ENCODE results near the gene FHOD1. TPM values are rescaled to one million over a fixed set of nuclear protein-coding genes. Genes with fewer than 3 reads are reported as not detected.

The FHOD1 gene
- total RNA-seq, 1 donor from 2014 or later: 28.7 TPM

DNA sequence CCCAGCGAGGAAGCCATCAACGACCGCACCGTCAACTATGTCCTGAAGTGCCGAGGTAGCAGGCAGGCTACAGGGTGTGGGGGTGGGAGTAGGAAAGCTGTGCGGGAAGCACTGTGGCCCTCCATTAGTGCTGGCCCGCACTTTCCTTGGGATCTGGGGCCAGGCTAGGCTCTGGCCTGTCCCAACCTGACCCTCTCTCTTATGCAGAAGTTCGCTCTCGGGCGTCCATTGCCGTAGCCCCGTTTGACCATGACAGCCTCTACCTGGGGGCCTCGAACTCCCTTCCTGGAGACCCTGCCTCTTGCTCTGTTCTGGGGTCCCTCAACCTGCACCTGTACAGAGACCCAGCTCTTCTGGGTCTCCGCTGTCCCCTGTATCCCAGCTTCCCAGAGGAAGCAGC lies 40.7 kb upstream of the FHOD1 start:
- Mint-ChIP-seq H3K4me1 (no peaks in the 10 kb centered on the region), H3K36me3 (peaks cover 1% of the 10 kb centered on the region), H3K27ac (no peak overlapping the region), H3K9me3 (no peaks in the 10 kb centered on the region), H3K4me3 (no peak overlapping the region), H3K27me3 (ENCODE audit: low read depth) (peaks cover 4% of the 10 kb centered on the region)
- no peak for DNase-seq (ENCODE audit: low spot score in 2 of 2, unreplicated experiment in 2 of 2)
- TF ChIP-seq, protein P1, sequence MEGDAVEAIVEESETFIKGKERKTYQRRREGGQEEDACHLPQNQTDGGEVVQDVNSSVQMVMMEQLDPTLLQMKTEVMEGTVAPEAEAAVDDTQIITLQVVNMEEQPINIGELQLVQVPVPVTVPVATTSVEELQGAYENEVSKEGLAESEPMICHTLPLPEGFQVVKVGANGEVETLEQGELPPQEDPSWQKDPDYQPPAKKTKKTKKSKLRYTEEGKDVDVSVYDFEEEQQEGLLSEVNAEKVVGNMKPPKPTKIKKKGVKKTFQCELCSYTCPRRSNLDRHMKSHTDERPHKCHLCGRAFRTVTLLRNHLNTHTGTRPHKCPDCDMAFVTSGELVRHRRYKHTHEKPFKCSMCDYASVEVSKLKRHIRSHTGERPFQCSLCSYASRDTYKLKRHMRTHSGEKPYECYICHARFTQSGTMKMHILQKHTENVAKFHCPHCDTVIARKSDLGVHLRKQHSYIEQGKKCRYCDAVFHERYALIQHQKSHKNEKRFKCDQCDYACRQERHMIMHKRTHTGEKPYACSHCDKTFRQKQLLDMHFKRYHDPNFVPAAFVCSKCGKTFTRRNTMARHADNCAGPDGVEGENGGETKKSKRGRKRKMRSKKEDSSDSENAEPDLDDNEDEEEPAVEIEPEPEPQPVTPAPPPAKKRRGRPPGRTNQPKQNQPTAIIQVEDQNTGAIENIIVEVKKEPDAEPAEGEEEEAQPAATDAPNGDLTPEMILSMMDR (IDR thresholded peaks at IDR 0.05; ENCODE audit: unreplicated experiment): no peak

DNA sequence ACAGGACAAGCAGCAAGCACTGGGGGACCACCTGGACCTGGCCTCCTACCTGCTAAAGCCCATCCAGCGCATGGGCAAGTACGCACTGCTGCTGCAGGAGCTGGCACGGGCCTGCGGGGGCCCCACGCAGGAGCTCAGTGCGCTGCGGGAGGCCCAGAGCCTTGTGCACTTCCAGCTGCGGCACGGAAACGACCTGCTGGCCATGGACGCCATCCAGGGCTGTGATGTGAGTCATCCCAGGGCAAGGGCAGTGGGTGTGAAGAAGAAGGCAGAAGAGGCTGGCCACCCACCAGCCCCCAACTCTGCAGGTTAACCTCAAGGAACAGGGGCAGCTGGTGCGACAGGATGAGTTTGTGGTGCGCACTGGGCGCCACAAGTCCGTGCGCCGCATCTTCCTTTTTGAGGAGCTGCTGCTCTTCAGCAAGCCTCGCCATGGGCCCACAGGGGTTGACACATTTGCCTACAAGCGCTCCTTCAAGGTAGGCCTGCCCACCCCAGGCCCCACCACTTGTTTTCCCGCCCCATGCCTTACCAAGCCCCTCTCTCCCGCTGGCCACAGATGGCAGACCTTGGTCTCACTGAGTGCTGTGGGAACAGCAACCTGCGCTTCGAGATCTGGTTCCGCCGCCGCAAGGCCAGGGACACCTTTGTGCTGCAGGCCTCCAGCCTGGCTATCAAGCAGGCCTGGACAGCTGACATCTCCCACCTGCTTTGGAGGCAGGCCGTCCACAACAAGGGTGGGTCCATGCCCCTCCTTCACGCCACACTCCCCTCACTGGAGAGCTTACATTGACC lies 39.4 kb upstream of the FHOD1 start:
- H3K9me3 Mint-ChIP-seq: no peaks in the 10 kb centered on the region
- H3K36me3 Mint-ChIP-seq: peaks cover 3% of the 10 kb centered on the region

DNA sequence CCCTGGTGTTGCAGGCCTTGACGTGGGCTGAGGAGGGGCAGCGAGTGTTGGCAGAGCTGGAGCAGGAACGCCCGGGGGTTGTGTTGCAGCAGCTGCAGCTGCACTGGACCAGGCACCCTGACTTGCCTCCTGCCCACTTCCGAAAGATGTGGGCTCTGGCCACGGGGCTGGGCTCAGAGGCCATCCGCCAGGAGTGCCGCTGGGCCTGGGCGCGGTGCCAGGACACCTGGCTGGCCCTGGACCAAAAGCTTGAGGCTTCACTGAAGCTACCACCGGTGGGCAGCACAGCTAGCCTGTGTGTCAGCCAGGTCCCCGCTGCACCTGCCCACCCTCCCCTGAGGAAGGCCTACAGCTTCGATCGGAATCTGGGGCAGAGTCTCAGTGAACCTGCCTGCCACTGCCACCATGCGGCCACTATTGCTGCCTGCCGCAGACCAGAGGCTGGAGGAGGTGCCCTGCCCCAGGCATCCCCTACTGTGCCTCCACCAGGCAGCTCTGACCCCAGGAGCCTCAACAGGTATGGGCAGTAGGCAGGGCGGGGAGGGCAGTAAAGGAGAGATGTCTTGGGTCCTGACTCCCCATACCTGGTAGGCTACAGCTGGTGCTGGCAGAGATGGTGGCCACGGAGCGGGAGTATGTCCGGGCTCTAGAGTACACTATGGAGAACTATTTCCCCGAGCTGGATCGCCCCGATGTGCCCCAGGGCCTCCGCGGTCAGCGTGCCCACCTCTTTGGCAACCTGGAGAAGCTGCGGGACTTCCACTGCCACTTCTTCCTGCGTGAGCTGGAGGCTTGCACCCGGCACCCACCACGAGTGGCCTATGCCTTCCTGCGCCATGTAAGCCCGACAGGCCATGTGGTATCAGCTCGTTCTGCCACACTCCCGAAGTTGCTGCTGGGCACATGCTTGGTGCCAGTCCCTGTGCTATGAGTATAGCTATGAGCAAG lies 37.7 kb upstream of the FHOD1 start:
- no peak overlapping the region for H3K4me3 Mint-ChIP-seq
- H3K4me1 Mint-ChIP-seq: no peaks in the 10 kb centered on the region
- no peaks in the 10 kb centered on the region for H3K9me3 Mint-ChIP-seq
- H3K27ac Mint-ChIP-seq: no peak overlapping the region
- peaks cover 3% of the 10 kb centered on the region for H3K36me3 Mint-ChIP-seq
- TF ChIP-seq, protein P1 (IDR thresholded peaks at IDR 0.05; ENCODE audit: unreplicated experiment): no peak
- no peak for DNase-seq (ENCODE audit: low spot score in 2 of 2, unreplicated experiment in 2 of 2)
- H3K27me3 Mint-ChIP-seq (ENCODE audit: low read depth): no peaks in the 10 kb centered on the region

More for the DNA sequence above, 39.4 kb upstream of the FHOD1 start:
- DNase-seq (ENCODE audit: low spot score in 2 of 2, unreplicated experiment in 2 of 2): no peak
- no peak overlapping the region for H3K4me3 Mint-ChIP-seq
- no peaks in the 10 kb centered on the region for H3K4me1 Mint-ChIP-seq
- no peaks in the 10 kb centered on the region for H3K27me3 Mint-ChIP-seq (ENCODE audit: low read depth)
- no peak overlapping the region for H3K27ac Mint-ChIP-seq
- TF ChIP-seq, protein P1 (IDR thresholded peaks at IDR 0.05; ENCODE audit: unreplicated experiment): no peak

DNA sequence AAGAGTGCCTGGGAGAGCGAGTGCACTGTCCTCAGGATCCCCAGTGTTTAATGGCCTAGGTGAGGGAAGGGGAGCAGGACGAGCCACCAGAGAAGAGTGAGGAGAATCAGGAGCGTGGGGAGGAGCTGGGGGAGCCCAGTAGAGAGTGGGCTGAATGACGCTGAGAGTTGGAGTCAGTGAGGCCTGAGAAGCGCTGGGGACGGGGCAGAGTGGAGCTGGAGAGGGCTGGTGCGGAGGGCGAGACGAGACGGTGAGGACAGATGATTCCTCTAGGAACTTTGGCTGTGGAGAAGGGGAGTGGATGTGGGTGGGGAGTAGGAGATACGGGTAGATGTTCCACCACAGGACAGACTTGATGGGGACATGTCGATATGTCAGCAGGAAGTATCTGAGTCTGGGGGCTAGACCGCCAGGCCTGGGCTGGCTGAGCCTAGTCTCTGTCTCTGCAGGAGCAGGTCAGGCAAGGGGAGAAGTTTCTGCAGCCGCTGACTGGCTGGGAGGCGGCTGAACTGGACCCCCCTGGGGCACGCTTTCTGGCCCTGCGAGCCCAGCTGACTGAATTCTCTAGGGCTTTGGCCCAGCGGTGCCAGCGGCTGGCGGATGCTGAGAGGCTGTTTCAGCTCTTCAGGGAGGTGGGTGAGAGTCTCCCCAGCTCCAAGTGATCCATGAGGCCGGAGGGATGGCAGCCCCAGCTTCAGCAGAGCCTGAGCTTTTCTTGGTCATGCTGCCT lies 36.7 kb upstream of the FHOD1 start:
- TF ChIP-seq, protein P1 (IDR thresholded peaks at IDR 0.05; ENCODE audit: unreplicated experiment): no peak
- Mint-ChIP-seq H3K9me3 (no peaks in the 10 kb centered on the region), H3K4me3 (no peak overlapping the region), H3K27ac (no peak overlapping the region), H3K27me3 (ENCODE audit: low read depth) (no peaks in the 10 kb centered on the region), H3K36me3 (peaks cover 3% of the 10 kb centered on the region), H3K4me1 (no peaks in the 10 kb centered on the region)
- no peak for DNase-seq (ENCODE audit: low spot score in 2 of 2, unreplicated experiment in 2 of 2)

DNA sequence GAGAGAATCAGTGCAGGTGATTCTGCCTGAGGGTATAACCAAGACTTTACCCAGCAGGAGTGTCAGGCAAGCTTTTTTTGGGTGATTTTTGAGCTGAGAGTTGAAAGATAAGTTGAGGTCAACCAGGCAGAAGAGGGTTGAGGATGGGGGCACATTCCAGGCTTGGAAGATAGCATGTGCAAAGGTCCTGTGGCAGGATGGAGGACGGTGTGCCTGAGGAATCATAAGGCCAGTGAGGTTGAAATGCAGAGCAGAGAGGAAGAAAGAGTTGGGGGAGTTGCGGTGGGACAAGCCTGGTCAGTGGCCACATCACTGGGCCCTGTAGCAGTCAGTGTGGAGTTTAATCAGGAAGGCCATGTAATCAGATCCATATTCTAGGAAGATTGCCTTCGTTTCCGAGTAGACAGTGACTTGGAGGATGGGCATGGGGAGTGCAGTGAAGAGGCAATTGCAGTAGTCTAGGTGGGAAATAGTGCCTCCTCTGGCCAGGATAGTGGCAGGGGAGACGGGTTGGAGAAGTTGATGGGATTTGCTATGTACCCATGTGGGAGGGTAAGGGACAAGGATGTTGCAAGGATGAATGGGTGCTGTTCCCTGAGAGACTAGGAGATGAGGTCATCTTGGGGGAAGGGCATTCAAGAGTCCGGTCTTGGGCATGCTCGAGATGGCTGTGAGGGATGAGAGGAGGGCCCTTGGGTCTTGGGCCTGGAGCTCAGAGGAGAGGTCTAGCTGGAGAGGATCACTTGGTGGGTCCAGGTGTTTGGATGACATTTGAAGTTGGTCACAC lies 36.0 kb upstream of the FHOD1 start:
- Mint-ChIP-seq H3K4me1 (peaks cover 3% of the 10 kb centered on the region), H3K9me3 (no peaks in the 10 kb centered on the region), H3K36me3 (peaks cover 3% of the 10 kb centered on the region), H3K27ac (no peak overlapping the region), H3K4me3 (no peak overlapping the region), H3K27me3 (ENCODE audit: low read depth) (no peaks in the 10 kb centered on the region)
- DNase-seq (ENCODE audit: low spot score in 2 of 2, unreplicated experiment in 2 of 2): no peak
- TF ChIP-seq, protein P1 (IDR thresholded peaks at IDR 0.05; ENCODE audit: unreplicated experiment): no peak
